Esophagus squamous epithelium (tissue), 4 donors: ENCODE results near the gene HHIP.

Experiments
- CTCF ChIP-seq, 6 experiments: fragments of 450-650 bp in 4 of 6; fragments of 200-600 bp in 2 of 6; sonication (generic) in 2 of 6; IDR thresholded peaks; one replicate each; pipeline ENCODE4 v1.5.1; 2016 to 2019; ENCODE audit warnings: antibody characterized with exemption in 6 of 6, mild to moderate bottlenecking in 4 of 6, moderate library complexity in 4 of 6
- POLR2A ChIP-seq, 4 donors: fragments of 450-650 bp; IDR thresholded peaks; one replicate each; pipeline ENCODE4 v1.6.1; 2017; ENCODE audit warnings: antibody characterized with exemption in 4 of 4, mild to moderate bottlenecking in 4 of 4, moderate library complexity in 3 of 4

GRCh38 chr4:144681806-144682205 is 35.9 kb downstream of the HHIP start:
- TF ChIP-seq CTCF (IDR thresholded peaks at IDR 0.05) (no peak), POLR2A (IDR thresholded peaks at IDR 0.05) (no peak)
